ENCODE measurements around the gene GLS.

DNA sequence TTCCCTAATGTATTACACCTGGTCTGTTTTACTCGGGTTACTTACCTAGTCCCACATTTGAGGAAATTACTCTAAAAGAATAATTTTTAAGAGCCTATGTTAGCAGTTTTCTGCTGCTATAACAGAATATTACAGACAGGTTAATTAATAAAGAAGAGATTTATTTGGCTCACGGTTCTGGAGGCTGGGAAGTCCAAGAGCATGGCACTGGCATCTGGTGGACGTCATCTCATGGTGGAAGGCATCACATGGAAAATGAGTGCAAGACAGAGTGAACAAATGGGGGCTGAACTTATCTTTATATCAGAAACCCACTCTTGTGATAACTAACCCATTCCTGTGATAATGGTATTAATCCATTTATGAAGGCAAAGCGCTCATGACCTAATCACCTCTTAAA is 12.8 kb upstream of the GLS start:
- TF ChIP-seq POLR2A (IDR thresholded peaks at IDR 0.05; ENCODE audit: low read depth, low read length) (no peak), EZH2 (IDR thresholded peaks at IDR 0.05; ENCODE audit: borderline replicate concordance, low read depth, low read length, severe bottlenecking) (no peak), MYC (IDR thresholded peaks at IDR 0.05; ENCODE audit: low read depth, low read length) (no peak)

All from endothelial cell of umbilical vein (primary cell).